HCT116 (cell line): Measurements from ENCODE around the gene PLCB1. TPM values are rescaled to one million over a fixed set of nuclear protein-coding genes. Genes with fewer than 3 reads are reported as not detected.

Experiments used
- ATAC-seq: fragments of 200-7000 bp; cut with Tn5 transposase; 2 replicates; pipeline ENCODE4 v1.9.1; 2020; ENCODE audit warnings: mild to moderate bottlenecking, moderate library complexity
- BruUV-seq: library from RNA; stranded (reverse); fragments of 400-500 nt; replicated peaks from 2 replicates; lab custom pipeline; 2021; lab: Mats Ljungman, UMichigan
- CTCF ChIA-PET: fragments of 300-600 bp; sonication (Branson Sonifier 250); formaldehyde crosslinking; loops from one replicate; lab custom pipeline; 2021; ENCODE audit warnings: antibody characterized with exemption; lab: Charles Lee
- POLR2A ChIA-PET: fragments of 300-600, 350-600 bp; sonication (Branson Sonifier 250); formaldehyde crosslinking; loops from one replicate; lab custom pipeline; 2021; ENCODE audit warnings: antibody characterized with exemption; lab: Charles Lee
- RAD21 ChIA-PET, 2 experiments: fragments of 300-600 bp; sonication (Branson Sonifier 250); formaldehyde crosslinking; loops; one replicate each; lab custom pipeline; 2023; ENCODE audit warnings: low total read pairs in 2 of 2; ENCODE audit not compliant: uncharacterized antibody in 2 of 2, unreplicated experiment in 2 of 2, low non-redundant PET in 1 of 2; lab: Charles Lee
- DNase-seq: peaks from one replicate; pipeline ENCODE4 v3.0.0-alpha.2; 2010; ENCODE audit warnings: low read depth, low spot score
- H2AFZ ChIP-seq: fragments of 200-600 bp; shearing (Covaris generic), sonication (generic); 2 replicates; pipeline ENCODE4 v1.6.1; 2017; ENCODE audit warnings: low read depth, mixed run types, mixed read lengths, antibody characterized with exemption, low read length; ENCODE audit not compliant: poor library complexity, severe bottlenecking
- H3K27ac ChIP-seq: 2 replicates; pipeline ENCODE4 v1.5.1; 2012; ENCODE audit warnings: low read depth, low read length
- H3K27me3 ChIP-seq: fragments of 200-600 bp; sonication (generic); 2 replicates; pipeline ENCODE4 v1.6.1; 2016; ENCODE audit warnings: mixed run types, low read length, mixed read lengths; ENCODE audit not compliant: insufficient read depth
- H3K36me3 ChIP-seq, 2 experiments: fragments of 200-500 bp in 1 of 2; fragments of 200-600 bp in 1 of 2; sonication (Bioruptor generic) in 1 of 2; sonication (generic) in 1 of 2; 2 replicates each; pipeline versions ENCODE4 v1.5.1 to v1.6.1; 2014 to 2016; ENCODE audit warnings: low read length in 2 of 2, inconsistent platforms in 1 of 2, mixed read lengths in 1 of 2, mixed run types in 1 of 2; ENCODE audit not compliant: insufficient read depth in 2 of 2, control insufficient read depth in 1 of 2
- H3K4me1 ChIP-seq, 2 experiments: fragments of 200-600 bp in 1 of 2; sonication (generic) in 1 of 2; 2 replicates each; pipeline versions ENCODE4 v1.5.1 to v1.6.1; 2012 to 2017; ENCODE audit warnings: low read length in 2 of 2, inconsistent platforms in 1 of 2, mild to moderate bottlenecking in 1 of 2, mixed read lengths in 1 of 2, mixed run types in 1 of 2, moderate library complexity in 1 of 2; ENCODE audit not compliant: insufficient read depth in 2 of 2, control insufficient read depth in 1 of 2
- H3K4me2 ChIP-seq: fragments of 200-600 bp; sonication (generic); 2 replicates; pipeline ENCODE4 v1.6.1; 2017; ENCODE audit warnings: mixed run types, low read length, mixed read lengths
- H3K4me3 ChIP-seq, 2 experiments: fragments of 200-600 bp in 1 of 2; sonication (generic) in 1 of 2; replicated peaks in 1 of 2; 2 replicates each; pipeline ENCODE4 v1.5.1; 2011 to 2016; ENCODE audit warnings: low read length in 2 of 2, control low read depth in 1 of 2, low read depth in 1 of 2, mild to moderate bottlenecking in 1 of 2, mixed read lengths in 1 of 2, mixed run types in 1 of 2
- H3K79me2 ChIP-seq: fragments of 200-600 bp; sonication (generic); 2 replicates; pipeline ENCODE4 v1.6.1; 2017; ENCODE audit warnings: mild to moderate bottlenecking, mixed run types, low read length, moderate library complexity, mixed read lengths; ENCODE audit not compliant: insufficient read depth
- H3K9ac ChIP-seq: fragments of 200-600 bp; sonication (generic); 2 replicates; pipeline ENCODE4 v1.6.1; 2016; ENCODE audit warnings: low read length, mixed read lengths
- H3K9me2 ChIP-seq: fragments of 200-600 bp; sonication (generic), shearing (Covaris generic); 2 replicates; pipeline ENCODE4 v1.6.1; 2017; ENCODE audit warnings: mixed run types, mild to moderate bottlenecking, moderate library complexity; ENCODE audit not compliant: insufficient read depth
- H3K9me3 ChIP-seq, 2 experiments: fragments of 200-500 bp in 1 of 2; fragments of 200-600 bp in 1 of 2; sonication (Bioruptor generic) in 1 of 2; sonication (generic) in 1 of 2; 2 replicates each; pipeline ENCODE4 v1.6.1; 2014 to 2017; ENCODE audit warnings: low read length in 2 of 2, mixed read lengths in 2 of 2, inconsistent platforms in 1 of 2, low read depth in 1 of 2, mild to moderate bottlenecking in 1 of 2, mixed run types in 1 of 2, moderate library complexity in 1 of 2; ENCODE audit not compliant: control insufficient read depth in 1 of 2, insufficient read depth in 1 of 2
- H4K20me1 ChIP-seq: fragments of 200-600 bp; sonication (generic), shearing (Covaris generic); 2 replicates; pipeline ENCODE4 v1.6.1; 2017; ENCODE audit warnings: mixed run types, mild to moderate bottlenecking, moderate library complexity; ENCODE audit not compliant: insufficient read depth
- CBX3 ChIP-seq: IDR thresholded peaks from 2 replicates; pipeline ENCODE4 v1.6.1; 2012; ENCODE audit warnings: low read depth
- CEBPB ChIP-seq: IDR thresholded peaks from 2 replicates; pipeline ENCODE4 v1.6.1; 2012; ENCODE audit warnings: low read depth
- CTCF ChIP-seq, 3 experiments: fragments of 200-600 bp in 1 of 3; sonication (generic) in 1 of 3; IDR thresholded peaks in 2 of 3; conservative IDR thresholded peaks in 1 of 3; 2 replicates each; pipeline ENCODE4 v1.5.1; 2012 to 2017; ENCODE audit warnings: low read depth in 2 of 3, low read length in 2 of 3, antibody characterized with exemption in 1 of 3, borderline replicate concordance in 1 of 3, control low read depth in 1 of 3, mild to moderate bottlenecking in 1 of 3, mixed read lengths in 1 of 3, mixed run types in 1 of 3, moderate library complexity in 1 of 3; ENCODE audit not compliant: insufficient read depth in 1 of 3
- EGR1 ChIP-seq: IDR thresholded peaks from 2 replicates; pipeline ENCODE4 v1.6.1; 2012; ENCODE audit warnings: low read depth
- ELF1 ChIP-seq: IDR thresholded peaks from 2 replicates; pipeline ENCODE4 v1.6.1; 2012; ENCODE audit warnings: low read depth, borderline replicate concordance
- EZH2 ChIP-seq: fragments of 200-600 bp; sonication (generic); IDR thresholded peaks from 2 replicates; pipeline ENCODE4 v1.6.1; 2017; ENCODE audit warnings: antibody characterized with exemption, mixed run types
- FOSL1 ChIP-seq: IDR thresholded peaks from 2 replicates; pipeline ENCODE4 v1.6.1; 2012; ENCODE audit warnings: low read depth
- JUND ChIP-seq: IDR thresholded peaks from 2 replicates; pipeline ENCODE4 v1.6.1; 2012
- MAX ChIP-seq: IDR thresholded peaks from 2 replicates; pipeline ENCODE4 v1.6.1; 2012
- POLR2A ChIP-seq: IDR thresholded peaks from 2 replicates; pipeline ENCODE4 v1.7.0; 2011; ENCODE audit warnings: borderline replicate concordance; ENCODE audit not compliant: insufficient read depth, insufficient read length; ENCODE audit errors: extremely low read depth
- POLR2AphosphoS5 ChIP-seq: IDR thresholded peaks from 2 replicates; pipeline ENCODE4 v1.6.1; 2011; ENCODE audit warnings: mild to moderate bottlenecking, low read depth, low read length, moderate library complexity
- RAD21 ChIP-seq: IDR thresholded peaks from 2 replicates; pipeline ENCODE4 v1.6.1; 2012; ENCODE audit warnings: low read depth, mild to moderate bottlenecking
- REST ChIP-seq: IDR thresholded peaks from 2 replicates; pipeline ENCODE4 v1.6.1; 2012; ENCODE audit warnings: low read depth
- SIN3A ChIP-seq: IDR thresholded peaks from 2 replicates; pipeline ENCODE4 v1.6.1; 2012; ENCODE audit warnings: low read depth
- SRF ChIP-seq: IDR thresholded peaks from 2 replicates; pipeline ENCODE4 v1.6.1; 2012; ENCODE audit warnings: low read depth
- TCF7L2 ChIP-seq: IDR thresholded peaks from 2 replicates; pipeline ENCODE4 v1.7.0; 2011; ENCODE audit warnings: borderline replicate concordance, inconsistent platforms; ENCODE audit not compliant: insufficient read depth, insufficient read length; ENCODE audit errors: extremely low read depth
- ZBTB33 ChIP-seq: IDR thresholded peaks from 2 replicates; pipeline ENCODE4 v1.6.1; 2011; ENCODE audit warnings: mild to moderate bottlenecking, low read length, moderate library complexity; ENCODE audit not compliant: insufficient replicate concordance; ENCODE audit errors: extremely low read depth
- ZFX ChIP-seq: fragments of 450-650 bp; IDR thresholded peaks from 2 replicates; pipeline ENCODE4 v1.6.1; 2017
- ZNF274 ChIP-seq: fragments of 200-500 bp; sonication (Bioruptor generic); IDR thresholded peaks from 2 replicates; pipeline ENCODE4 v1.6.1; 2014; ENCODE audit warnings: mild to moderate bottlenecking, low read depth, low read length, inconsistent platforms
- intact Hi-C: fragments of 100-400 bp; cut with micrococcal nuclease; formaldehyde crosslinking; loops from 2 replicates; pipeline ENCODE4 v1.10.0; 2022
- total RNA-seq: library from RNA; stranded (reverse); gene quantifications from one replicate; pipeline ENCODE4 v1.2.1, GENCODE V29; 2021; ENCODE audit not compliant: unreplicated experiment

Gene PLCB1
- total RNA-seq, 1 experiment from 2014 or later: 15.8 TPM

GRCh38 chr20:8424010-8424409 is 291.9 kb downstream of the PLCB1 start (continued):
- TF ChIP-seq RAD21: no peak
- TF ChIP-seq TCF7L2: no peak
- no peak for TF ChIP-seq MAX
- no peak for TF ChIP-seq ZFX
- no peak for TF ChIP-seq POLR2AphosphoS5
- no peak for TF ChIP-seq ZNF274
- TF ChIP-seq CEBPB: no peak
- no peak for TF ChIP-seq CBX3
- TF ChIP-seq POLR2A: no peak
- TF ChIP-seq JUND: no peak
- no peak for TF ChIP-seq ELF1

- intact Hi-C loops: no loop called here
- Histone ChIP-seq H3K9me2 (no peaks in the 10 kb centered on the region), H3K27ac (no peak overlapping the region), H3K27me3 (no peaks in the 10 kb centered on the region), H3K9ac (no peak overlapping the region), H2AFZ (no peak overlapping the region), H3K9me3 (no peaks in the 10 kb centered on the region), H3K36me3 (no peaks in the 10 kb centered on the region), H3K4me2 (no peak overlapping the region), H4K20me1 (no peaks in the 10 kb centered on the region), H3K79me2 (no peaks in the 10 kb centered on the region), H3K4me1 (no peaks in the 10 kb centered on the region), H3K4me3 (no peak overlapping the region)
- DNase-seq (no peak), ATAC-seq (no peak)
- POLR2A ChIA-PET: no interaction called here
- RAD21 ChIA-PET: no interaction called here
- BruUV-seq: no TSS peak
- CTCF ChIA-PET: no interaction called here
- TF ChIP-seq EZH2: no peak
- no peak for TF ChIP-seq RAD21
- TF ChIP-seq ZBTB33: no peak
- no peak for TF ChIP-seq REST
- TF ChIP-seq ZNF274: no peak
- TF ChIP-seq SIN3A: no peak
- no peak for TF ChIP-seq ELF1
- no peak for TF ChIP-seq EGR1
- TF ChIP-seq TCF7L2: no peak
- no peak for TF ChIP-seq SRF
- TF ChIP-seq CTCF (IDR thresholded peaks at IDR 0.05 in 2 of 3, conservative IDR thresholded peaks at IDR 0.05 in 1 of 3; ENCODE audit: borderline replicate concordance in 1 of 3, insufficient read depth in 1 of 3, low read depth in 2 of 3, low read length in 2 of 3): no peak
- no peak for TF ChIP-seq CBX3
- no peak for TF ChIP-seq MAX
- no peak for TF ChIP-seq POLR2AphosphoS5
- no peak for TF ChIP-seq FOSL1
Measured at GRCh38 chr20:8425016-8425415, 292.9 kb downstream of the PLCB1 start.
